Stimulated activated CD8-positive, alpha-beta memory T cell treated with anti-CD3 and anti-CD28 coated beads, Interleukin-7, amount 100 ng/mL, for 1 hour (primary cell): Measurements from ENCODE around the gene MCAT.
"Not testable (repeated sequence)": the region's sequence is repeated elsewhere in the genome, so short reads cannot be mapped to it uniquely, and the experiment has no call there.

ENCODE experiments used
- DNase-seq, 2 donors: peaks; one replicate each; pipeline ENCODE4 v3.0.0-alpha.2; 2020; ENCODE audit warnings: low read depth in 2 of 2

MCAT gene

GRCh38 chr22:43126501-43127165 is 16.6 kb downstream of the MCAT start:
- no peak for DNase-seq

- no peak for DNase-seq
Observed at GRCh38 chr22:43118953-43119458, 24.2 kb downstream of the MCAT start.

- no peak for DNase-seq
Observed at GRCh38 chr22:43118024-43118849, 25.0 kb downstream of the MCAT start.

DNA sequence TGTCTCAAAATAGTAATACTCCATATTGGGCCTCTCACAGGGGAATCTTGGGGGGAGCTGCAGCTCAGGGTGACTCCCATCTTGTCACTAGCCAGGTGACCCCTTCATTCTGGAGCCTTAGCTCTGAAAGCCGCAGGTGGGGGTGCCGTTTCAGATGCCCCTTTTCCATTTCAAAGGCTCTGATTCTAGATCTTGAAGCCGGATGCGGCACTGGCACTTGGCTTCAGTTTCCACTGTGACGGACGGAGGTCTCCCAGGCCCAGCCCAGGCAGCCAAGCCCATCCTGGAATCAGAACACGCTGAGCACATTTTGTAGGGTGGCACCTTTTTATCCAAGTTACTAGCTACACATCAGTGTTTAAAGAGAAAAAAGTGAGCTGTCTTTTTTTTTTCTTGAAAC is 26.3 kb downstream of the MCAT start:
- no peak for DNase-seq

DNA sequence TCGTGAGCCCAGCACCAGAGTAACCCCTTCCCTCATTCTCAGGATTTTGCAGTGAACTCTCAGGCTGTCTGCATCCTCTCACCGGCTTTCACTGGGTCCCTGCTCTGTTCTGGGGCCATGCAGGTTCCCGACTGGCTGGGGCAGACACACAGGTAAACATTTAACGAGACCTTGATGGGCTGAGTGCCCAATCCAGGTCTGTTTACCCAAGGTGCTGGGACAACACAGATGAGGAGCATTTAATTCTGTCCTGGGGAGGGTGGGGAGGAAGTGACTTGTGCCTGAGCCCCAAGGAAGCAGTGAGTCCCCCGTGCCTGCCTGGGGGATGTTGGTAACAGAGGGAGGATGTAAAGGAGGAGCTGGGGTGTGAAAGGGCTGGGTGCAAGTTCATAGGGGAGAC is 28.2 kb downstream of the MCAT start:
- DNase-seq, result no peak

DNA sequence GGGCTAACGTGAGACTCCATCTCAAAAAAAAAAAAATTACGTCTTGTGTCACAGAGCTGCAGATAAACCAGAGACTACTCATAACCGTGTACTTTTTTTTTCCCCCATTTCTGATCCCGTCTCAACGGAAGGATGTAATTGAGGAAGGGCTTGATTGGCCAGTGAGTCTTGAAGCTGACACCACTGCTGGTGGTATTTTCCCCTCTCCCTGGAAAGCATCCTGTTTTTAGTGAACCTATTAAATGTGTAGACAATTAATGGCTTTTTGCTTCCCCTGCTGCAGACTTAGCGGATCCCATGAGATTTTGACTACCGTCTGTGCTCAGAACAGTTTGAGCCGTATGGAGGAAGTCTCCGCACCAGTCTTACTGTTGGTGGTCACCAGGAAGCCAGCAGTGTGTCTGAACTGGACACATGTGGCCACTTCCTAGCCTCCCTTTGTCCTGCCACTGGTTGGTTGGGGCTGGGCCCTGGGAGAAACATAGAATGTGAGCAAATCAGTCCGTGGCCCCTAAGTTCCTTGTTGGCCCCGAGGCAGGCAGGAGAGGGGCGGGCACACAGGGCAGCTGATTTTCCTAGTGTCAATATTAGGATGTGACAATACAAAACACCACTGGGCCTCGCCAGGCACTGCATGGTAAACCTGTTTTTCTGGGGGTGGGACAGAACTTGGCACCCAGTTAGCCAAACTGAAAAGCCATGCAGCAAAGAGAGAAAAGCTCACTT is 29.5 kb downstream of the MCAT start:
- no peak for DNase-seq

- DNase-seq, result no peak
Observed at GRCh38 chr22:43110927-43111623, 32.1 kb downstream of the MCAT start.

DNA sequence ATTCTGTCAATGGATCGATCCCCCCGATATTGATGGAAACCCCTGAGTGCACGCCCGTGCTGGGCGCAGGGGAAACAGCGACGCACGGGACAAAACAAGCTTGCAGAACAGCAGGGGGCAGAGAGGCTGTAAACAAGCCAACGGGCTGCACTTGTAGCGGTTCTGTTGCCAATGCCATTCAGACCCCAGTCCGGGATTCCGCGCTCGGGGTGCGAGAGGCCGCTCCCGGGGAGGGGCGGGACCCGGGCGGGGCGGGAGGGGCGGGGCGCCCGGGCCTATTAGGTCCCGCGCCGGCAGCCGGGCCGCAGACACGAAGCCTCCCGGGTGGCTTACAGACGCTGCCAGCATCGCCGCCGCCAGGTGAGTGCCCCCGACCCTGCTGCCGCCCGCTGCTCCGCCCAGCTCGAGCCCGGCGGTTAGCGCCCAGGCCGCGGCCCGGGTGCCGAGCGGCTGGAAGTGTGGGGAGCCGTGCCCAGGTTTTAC is 32.7 kb downstream of the MCAT start, which contains the start of gene BIK:
Gene BIK, plus strand, starts transcription at position 307 of the 483 bp plus-strand sequence. CDS start 13,273 bp downstream, outside the sequence.
- DNase-seq, result peak in 1 of 2 donors; percentile 16

GRCh38 chr22:43109921-43110443 is 33.2 kb downstream of the MCAT start:
- no peak for DNase-seq

DNA sequence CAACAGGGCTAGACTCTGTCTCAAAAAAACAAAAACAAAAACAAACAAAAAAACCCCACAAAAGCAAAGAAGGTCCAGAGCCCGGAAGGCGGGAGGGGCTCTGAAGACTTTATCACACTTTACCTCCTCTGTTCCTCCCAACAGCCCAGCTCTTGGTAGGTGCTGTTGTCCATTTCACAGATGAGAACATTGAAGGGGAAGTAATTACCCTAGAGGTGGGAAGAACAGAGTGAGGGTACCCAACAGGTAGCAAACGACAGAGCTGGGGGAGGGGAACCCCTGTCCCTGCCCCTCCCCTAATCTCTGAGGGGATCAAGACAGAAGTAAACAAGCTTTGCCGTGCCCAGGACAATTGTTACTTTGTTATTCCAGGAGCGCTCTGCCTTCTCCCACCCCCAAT is 33.7 kb downstream of the MCAT start:
- no peak for DNase-seq

GRCh38 chr22:43106302-43106701 is 36.9 kb downstream of the MCAT start:
- DNase-seq, result no peak

- DNase-seq, result not testable (repeated sequence)
Observed at GRCh38 chr22:43104950-43105349, 38.2 kb downstream of the MCAT start.

DNA sequence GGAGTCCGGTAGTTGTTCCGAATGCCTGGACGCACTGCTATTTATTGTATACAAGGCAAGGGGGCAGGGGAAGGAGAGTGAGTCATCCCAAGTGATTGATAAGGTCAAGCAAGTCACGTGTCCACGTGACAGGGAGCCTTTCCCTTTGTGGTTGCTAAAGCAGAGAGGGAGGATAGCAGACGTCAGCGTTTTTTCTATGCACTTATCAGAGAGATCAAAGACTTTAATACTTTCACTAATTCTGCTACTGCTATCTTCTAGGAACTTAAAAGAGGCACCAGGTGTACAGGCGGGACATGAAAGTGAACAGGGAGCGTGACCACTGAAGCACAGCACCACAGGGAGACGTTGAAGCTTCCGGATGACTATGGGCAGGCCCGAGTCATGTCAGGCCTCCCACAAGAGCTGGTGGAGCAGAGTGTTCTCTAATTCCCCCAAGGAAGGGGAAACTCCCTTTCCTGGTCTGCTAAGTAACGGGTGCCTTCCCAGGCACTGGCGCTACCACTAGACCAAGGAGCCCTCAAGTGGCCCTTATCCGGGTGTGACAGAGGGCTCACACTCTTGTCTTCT is 39.1 kb downstream of the MCAT start:
- DNase-seq, result not testable (repeated sequence)

- no peak for DNase-seq
Observed at GRCh38 chr22:43101306-43101705, 41.9 kb downstream of the MCAT start.

- no peak for DNase-seq
Observed at GRCh38 chr22:43100225-43100624, 43.0 kb downstream of the MCAT start.

- DNase-seq, result no peak
Observed at GRCh38 chr22:43099095-43099494, 44.1 kb downstream of the MCAT start.

- no peak for DNase-seq
Observed at GRCh38 chr22:43098356-43098755, 44.8 kb downstream of the MCAT start.

DNA sequence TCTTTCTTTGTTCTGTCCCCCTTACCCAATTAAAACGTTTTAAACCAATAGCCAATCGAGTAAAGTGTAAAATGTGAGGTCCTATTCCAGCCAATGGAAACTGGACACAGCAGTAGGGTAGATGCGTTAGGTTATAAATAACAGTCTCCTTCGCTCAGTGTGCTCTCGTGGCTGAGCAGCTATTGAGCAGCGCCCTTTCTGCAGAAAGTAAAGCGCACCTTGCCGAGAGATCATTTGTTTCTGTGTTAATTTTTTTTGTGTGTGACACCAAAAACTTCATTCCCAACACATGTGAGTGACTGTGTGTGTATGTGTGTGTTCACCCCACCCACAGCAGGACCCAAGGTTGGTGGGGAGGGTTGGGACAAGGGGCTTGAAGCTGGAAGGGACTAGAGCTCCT is 46.8 kb downstream of the MCAT start:
- no peak for DNase-seq

- no peak for DNase-seq
Observed at GRCh38 chr22:43094551-43094950, 48.6 kb downstream of the MCAT start.

GRCh38 chr22:43094085-43094484 is 49.1 kb downstream of the MCAT start:
- DNase-seq, result no peak

- no peak for DNase-seq
Observed at GRCh38 chr22:43092085-43092484, 51.1 kb downstream of the MCAT start.
